Memory B cell (primary cell): ENCODE results near the gene CHCHD10.

Experiments
- ATAC-seq: fragments of 150-1000 bp; cut with Tn5 transposase; 2 replicates; pipeline ENCODE4 v1.10.0; 2021; ENCODE audit warnings: low read depth, mild to moderate bottlenecking, moderate library complexity
- DNase-seq, 2 donors: peaks; one replicate each; pipeline ENCODE4 v3.0.0; 2022; ENCODE audit warnings: low spot score in 2 of 2
- H3K27ac Mint-ChIP-seq: one replicate; pipeline ENCODE4 v1.8.0; 2022; ENCODE audit warnings: mild to moderate bottlenecking, moderate library complexity, mixed read lengths
- H3K27me3 Mint-ChIP-seq: one replicate; pipeline ENCODE4 v1.8.0; 2022; ENCODE audit warnings: mixed read lengths
- H3K36me3 Mint-ChIP-seq: one replicate; pipeline ENCODE4 v1.8.0; 2022; ENCODE audit warnings: mild to moderate bottlenecking, mixed read lengths
- H3K4me1 Mint-ChIP-seq: one replicate; pipeline ENCODE4 v1.8.0; 2022; ENCODE audit warnings: mixed read lengths
- H3K4me3 Mint-ChIP-seq: one replicate; pipeline ENCODE4 v1.8.0; 2022; ENCODE audit warnings: mild to moderate bottlenecking, moderate library complexity, mixed read lengths
- H3K9me3 Mint-ChIP-seq: one replicate; pipeline ENCODE4 v1.8.0; 2022; ENCODE audit warnings: mixed read lengths

CHCHD10 gene

GRCh38 chr22:23767673-23768548, at the start of gene CHCHD10:
TSS of gene CHCHD10 (minus strand) at chr22:23767972. CDS start at chr22:23767874, 98 bp downstream.
- Mint-ChIP-seq H3K4me1 (peaks cover 43% of the 10 kb centered on the region), H3K36me3 (no peaks in the 10 kb centered on the region), H3K9me3 (no peaks in the 10 kb centered on the region), H3K4me3 (peak within 1 kb of the TSS; percentile 88), H3K27ac (peak within 1 kb of the TSS; percentile 75), H3K27me3 (no peaks in the 10 kb centered on the region)
- ATAC-seq, result peak; percentile 71
- DNase-seq, result peak; percentile 72 to 84

- ATAC-seq (no peak), DNase-seq (no peak)
- H3K9me3 Mint-ChIP-seq, result no peaks in the 10 kb centered on the region
- H3K36me3 Mint-ChIP-seq, result peaks cover 29% of the 10 kb centered on the region
- H3K27me3 Mint-ChIP-seq, result no peaks in the 10 kb centered on the region
- H3K4me3 Mint-ChIP-seq, result no peak overlapping the region
- peaks cover 30% of the 10 kb centered on the region for H3K4me1 Mint-ChIP-seq
- H3K27ac Mint-ChIP-seq, result no peak overlapping the region
These were observed 49.4 kb upstream of the CHCHD10 start for GRCh38 chr22:23817146-23817545.

- H3K27me3 Mint-ChIP-seq, result no peaks in the 10 kb centered on the region
- peaks cover 33% of the 10 kb centered on the region for H3K4me1 Mint-ChIP-seq
- H3K4me3 Mint-ChIP-seq, result no peak overlapping the region
- no peak overlapping the region for H3K27ac Mint-ChIP-seq
- H3K36me3 Mint-ChIP-seq, result peaks cover 33% of the 10 kb centered on the region
- DNase-seq (no peak), ATAC-seq (no peak)
- no peaks in the 10 kb centered on the region for H3K9me3 Mint-ChIP-seq
These were observed 48.6 kb upstream of the CHCHD10 start for GRCh38 chr22:23816156-23816976.

- Mint-ChIP-seq H3K4me3 (no peak overlapping the region), H3K27me3 (no peaks in the 10 kb centered on the region), H3K9me3 (no peaks in the 10 kb centered on the region), H3K27ac (no peak overlapping the region), H3K4me1 (peaks cover 33% of the 10 kb centered on the region), H3K36me3 (peaks cover 35% of the 10 kb centered on the region)
- ATAC-seq (no peak), DNase-seq (no peak)
These were observed 47.9 kb upstream of the CHCHD10 start for GRCh38 chr22:23815541-23816155.

- Mint-ChIP-seq H3K27me3 (no peaks in the 10 kb centered on the region), H3K36me3 (peaks cover 24% of the 10 kb centered on the region), H3K9me3 (no peaks in the 10 kb centered on the region), H3K4me1 (peaks cover 17% of the 10 kb centered on the region), H3K4me3 (no peak overlapping the region), H3K27ac (peak overlapping the region; percentile 28)
- ATAC-seq (no peak), DNase-seq (no peak)
These were observed 44.6 kb upstream of the CHCHD10 start for GRCh38 chr22:23812378-23812777.

- Mint-ChIP-seq H3K4me3 (peak overlapping the region; percentile 97), H3K27me3 (no peaks in the 10 kb centered on the region), H3K9me3 (no peaks in the 10 kb centered on the region), H3K4me1 (peaks cover 53% of the 10 kb centered on the region), H3K27ac (peak overlapping the region; percentile 91), H3K36me3 (peaks cover 31% of the 10 kb centered on the region)
- ATAC-seq (peak; percentile 23), DNase-seq (no peak)
These were observed 39.1 kb upstream of the CHCHD10 start for GRCh38 chr22:23806837-23807236.

GRCh38 chr22:23804781-23805291, 37.1 kb upstream of the CHCHD10 start:
- H3K27ac Mint-ChIP-seq, result peak overlapping the region; percentile 91
- DNase-seq, result no peak
- H3K4me3 Mint-ChIP-seq, result peak overlapping the region; percentile 97
- ATAC-seq, result no peak
- H3K4me1 Mint-ChIP-seq, result peaks cover 64% of the 10 kb centered on the region
- H3K9me3 Mint-ChIP-seq, result no peaks in the 10 kb centered on the region
- no peaks in the 10 kb centered on the region for H3K27me3 Mint-ChIP-seq
- peaks cover 30% of the 10 kb centered on the region for H3K36me3 Mint-ChIP-seq

- Mint-ChIP-seq H3K36me3 (peaks cover 30% of the 10 kb centered on the region), H3K4me3 (peak overlapping the region; percentile 97), H3K27me3 (no peaks in the 10 kb centered on the region), H3K4me1 (peaks cover 71% of the 10 kb centered on the region), H3K27ac (peak overlapping the region; percentile 95), H3K9me3 (no peaks in the 10 kb centered on the region)
- ATAC-seq, result peak; percentile 16
- DNase-seq, result peak in 1 of 2 donors; percentile 26
These were observed 35.4 kb upstream of the CHCHD10 start for GRCh38 chr22:23803001-23803819.

- ATAC-seq (no peak), DNase-seq (no peak)
- peak overlapping the region; percentile 97 for H3K4me3 Mint-ChIP-seq
- H3K27ac Mint-ChIP-seq, result peak overlapping the region; percentile 95
- H3K27me3 Mint-ChIP-seq, result no peaks in the 10 kb centered on the region
- H3K9me3 Mint-ChIP-seq, result no peaks in the 10 kb centered on the region
- H3K4me1 Mint-ChIP-seq, result peaks cover 68% of the 10 kb centered on the region
- peaks cover 27% of the 10 kb centered on the region for H3K36me3 Mint-ChIP-seq
These were observed 34.2 kb upstream of the CHCHD10 start for GRCh38 chr22:23801886-23802377.

- peak overlapping the region; percentile 97 for H3K4me3 Mint-ChIP-seq
- peak overlapping the region; percentile 95 for H3K27ac Mint-ChIP-seq
- no peaks in the 10 kb centered on the region for H3K9me3 Mint-ChIP-seq
- H3K4me1 Mint-ChIP-seq, result peaks cover 65% of the 10 kb centered on the region
- H3K36me3 Mint-ChIP-seq, result peaks cover 31% of the 10 kb centered on the region
- no peak for DNase-seq
- H3K27me3 Mint-ChIP-seq, result no peaks in the 10 kb centered on the region
- ATAC-seq, result peak; percentile 3
These were observed 33.6 kb upstream of the CHCHD10 start for GRCh38 chr22:23801238-23801821.

- Mint-ChIP-seq H3K4me1 (peaks cover 58% of the 10 kb centered on the region), H3K36me3 (peaks cover 33% of the 10 kb centered on the region), H3K4me3 (peak overlapping the region; percentile 97), H3K27me3 (no peaks in the 10 kb centered on the region), H3K27ac (peak overlapping the region; percentile 95), H3K9me3 (no peaks in the 10 kb centered on the region)
- DNase-seq (peak; percentile 63 to 67), ATAC-seq (peak; percentile 70)
These were observed 32.8 kb upstream of the CHCHD10 start for GRCh38 chr22:23800297-23801237.

GRCh38 chr22:23796461-23796860, 28.7 kb upstream of the CHCHD10 start:
- ATAC-seq, result no peak
- H3K27ac Mint-ChIP-seq, result no peak overlapping the region
- no peak for DNase-seq
- H3K4me3 Mint-ChIP-seq, result no peak overlapping the region
- peaks cover 25% of the 10 kb centered on the region for H3K4me1 Mint-ChIP-seq
- no peaks in the 10 kb centered on the region for H3K27me3 Mint-ChIP-seq
- H3K9me3 Mint-ChIP-seq, result no peaks in the 10 kb centered on the region
- H3K36me3 Mint-ChIP-seq, result peaks cover 20% of the 10 kb centered on the region
